ENCODE data around the gene PLEKHA6.

Gene PLEKHA6

GRCh38 chr1:204370176-204370575, 10.4 kb upstream of the PLEKHA6 start:
- no peaks in the 10 kb centered on the region for H3K36me3 ChIP-seq (ENCODE audit: insufficient read depth)
- no peaks in the 10 kb centered on the region for H3K4me1 ChIP-seq (ENCODE audit: low read depth, poor library complexity, severe bottlenecking)
- H3K79me2 ChIP-seq (ENCODE audit: insufficient read depth, low read depth) = no peaks in the 10 kb centered on the region
- peaks cover 5% of the 10 kb centered on the region; the same call in 1 of the 2 replicates for H3K27me3 ChIP-seq (ENCODE audit: insufficient read depth, low read depth)
- TF ChIP-seq CTCF (conservative IDR thresholded peaks at IDR 0.05; ENCODE audit: low read depth, low read length) = no peak
- no peak overlapping the region for H3K4me3 ChIP-seq (IDR thresholded peaks at IDR 0.05; ENCODE audit: insufficient read depth, low read depth, low read length)
- H3K4me2 ChIP-seq = no peak overlapping the region
- H3K9ac ChIP-seq = no peak overlapping the region
- H4K20me1 ChIP-seq (ENCODE audit: insufficient read depth) = no peaks in the 10 kb centered on the region
- H3K27ac ChIP-seq = no peak overlapping the region
- H2AFZ ChIP-seq (ENCODE audit: low read depth) = no peak overlapping the region

GRCh38 chr1:204368996-204369726, 9.4 kb upstream of the PLEKHA6 start:
- Histone ChIP-seq H2AFZ (ENCODE audit: low read depth) (no peak overlapping the region), H3K4me2 (no peak overlapping the region), H3K36me3 (ENCODE audit: insufficient read depth) (no peaks in the 10 kb centered on the region), H3K9ac (no peak overlapping the region), H3K27ac (no peak overlapping the region), H3K4me1 (ENCODE audit: low read depth, poor library complexity, severe bottlenecking) (peaks cover 1% of the 10 kb centered on the region), H3K27me3 (ENCODE audit: insufficient read depth, low read depth) (peaks cover 5% of the 10 kb centered on the region; the same call in 1 of the 2 replicates), H3K4me3 (IDR thresholded peaks at IDR 0.05; ENCODE audit: insufficient read depth, low read depth, low read length) (no peak overlapping the region), H4K20me1 (ENCODE audit: insufficient read depth) (no peaks in the 10 kb centered on the region), H3K79me2 (ENCODE audit: insufficient read depth, low read depth) (no peaks in the 10 kb centered on the region)
- TF ChIP-seq CTCF (conservative IDR thresholded peaks at IDR 0.05; ENCODE audit: low read depth, low read length) = no peak

- TF ChIP-seq CTCF (conservative IDR thresholded peaks at IDR 0.05; ENCODE audit: low read depth, low read length) = no peak
- H3K4me1 ChIP-seq (ENCODE audit: low read depth, poor library complexity, severe bottlenecking) = peaks cover 9% of the 10 kb centered on the region
- no peaks in the 10 kb centered on the region for H3K79me2 ChIP-seq (ENCODE audit: insufficient read depth, low read depth)
- H3K27ac ChIP-seq = no peak overlapping the region
- H3K27me3 ChIP-seq (ENCODE audit: insufficient read depth, low read depth) = peaks cover 5% of the 10 kb centered on the region; the same call in 1 of the 2 replicates
- no peaks in the 10 kb centered on the region for H4K20me1 ChIP-seq (ENCODE audit: insufficient read depth)
- no peak overlapping the region for H3K9ac ChIP-seq
- no peaks in the 10 kb centered on the region for H3K36me3 ChIP-seq (ENCODE audit: insufficient read depth)
- H3K4me2 ChIP-seq = no peak overlapping the region
- no peak overlapping the region for H2AFZ ChIP-seq (ENCODE audit: low read depth)
- H3K4me3 ChIP-seq (IDR thresholded peaks at IDR 0.05; ENCODE audit: insufficient read depth, low read depth, low read length) = no peak overlapping the region
These were observed 8.2 kb upstream of the PLEKHA6 start for GRCh38 chr1:204367956-204368355.

GRCh38 chr1:204367193-204367858, 7.6 kb upstream of the PLEKHA6 start:
- H3K4me2 ChIP-seq = no peak overlapping the region
- no peaks in the 10 kb centered on the region for H3K36me3 ChIP-seq (ENCODE audit: insufficient read depth)
- no peaks in the 10 kb centered on the region for H4K20me1 ChIP-seq (ENCODE audit: insufficient read depth)
- peaks cover 2% of the 10 kb centered on the region; the same call in 1 of the 2 replicates for H3K27me3 ChIP-seq (ENCODE audit: insufficient read depth, low read depth)
- H3K4me1 ChIP-seq (ENCODE audit: low read depth, poor library complexity, severe bottlenecking) = peaks cover 9% of the 10 kb centered on the region
- H3K4me3 ChIP-seq (IDR thresholded peaks at IDR 0.05; ENCODE audit: insufficient read depth, low read depth, low read length) = no peak overlapping the region
- H3K9ac ChIP-seq = no peak overlapping the region
- no peaks in the 10 kb centered on the region for H3K79me2 ChIP-seq (ENCODE audit: insufficient read depth, low read depth)
- H3K27ac ChIP-seq = no peak overlapping the region
- no peak for TF ChIP-seq CTCF (conservative IDR thresholded peaks at IDR 0.05; ENCODE audit: low read depth, low read length)
- H2AFZ ChIP-seq (ENCODE audit: low read depth) = no peak overlapping the region

All from KMS-11 (cell line).